AG08395 (cell line): ENCODE data around the gene NARF.
A peak's percentile ranks its signal among the peaks of the same experiment; 100 is the strongest.
"Not testable (repeated sequence)": the region's sequence is repeated elsewhere in the genome, so short reads cannot be mapped to it uniquely, and the experiment has no call there.

Experiments used
- DNase-seq: peaks from one replicate; pipeline ENCODE4 v3.0.0; 2012; ENCODE audit warnings: mixed read lengths, low spot score

The NARF gene

DNA sequence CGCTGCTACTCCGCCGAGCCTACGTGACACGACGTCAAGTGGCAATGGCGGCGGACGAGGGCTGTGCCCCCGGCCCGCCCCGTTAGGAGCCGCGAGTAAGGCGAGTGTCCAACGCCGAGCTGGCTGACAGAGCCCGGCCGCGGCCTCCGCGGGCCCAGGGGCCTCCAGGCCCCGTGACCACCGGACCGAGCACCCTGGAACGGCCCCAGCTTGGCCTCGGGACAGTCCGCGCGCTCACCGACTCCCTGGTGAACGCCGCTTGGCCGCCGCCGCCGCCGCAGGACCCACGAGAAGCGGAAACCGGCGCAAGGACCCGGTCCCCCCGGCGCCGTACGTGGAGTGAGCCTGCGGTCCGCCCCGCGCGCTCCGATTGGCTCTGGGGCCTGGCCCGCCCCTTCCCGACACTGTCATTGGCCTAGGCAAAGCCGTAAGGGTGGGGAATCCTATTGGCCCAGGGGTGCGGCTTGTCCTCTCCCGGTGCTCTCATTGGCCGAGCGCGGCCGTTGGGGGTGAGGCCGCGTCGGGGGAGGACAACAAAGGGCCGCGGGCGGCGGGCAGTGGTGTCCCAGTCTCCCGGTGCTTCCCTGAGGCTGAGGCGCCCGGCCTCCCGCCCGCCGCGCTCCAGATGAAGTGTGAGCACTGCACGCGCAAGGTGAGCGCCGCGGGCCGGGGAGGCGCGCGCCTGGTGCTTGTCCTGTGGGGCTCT lies at the start of gene NARF:
Gene NARF (plus strand): TSS at position 563 of the 706 bp plus-strand sequence. CDS start 63 bp downstream, at position 626.
- DNase-seq = peak; percentile 99

DNA sequence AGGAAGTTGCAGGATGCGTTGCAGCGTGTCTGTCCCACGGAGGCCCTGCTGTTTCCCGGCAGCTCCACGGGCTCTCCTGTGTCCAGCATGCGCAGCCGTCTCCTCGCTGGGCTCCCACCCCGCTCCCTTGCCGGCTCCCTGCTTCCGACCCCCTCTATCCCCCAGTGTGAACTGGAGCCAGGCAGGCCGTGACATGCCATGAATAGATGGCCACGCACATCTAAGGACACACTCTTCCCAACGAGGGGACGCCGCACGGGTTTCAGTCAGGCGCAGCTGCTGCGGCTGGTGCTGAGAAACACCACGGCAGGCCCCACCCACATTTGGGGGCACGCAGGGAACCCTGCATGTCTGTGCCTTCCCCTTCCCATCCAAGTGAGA lies 49.6 kb upstream of the NARF start:
- no peak for DNase-seq

DNA sequence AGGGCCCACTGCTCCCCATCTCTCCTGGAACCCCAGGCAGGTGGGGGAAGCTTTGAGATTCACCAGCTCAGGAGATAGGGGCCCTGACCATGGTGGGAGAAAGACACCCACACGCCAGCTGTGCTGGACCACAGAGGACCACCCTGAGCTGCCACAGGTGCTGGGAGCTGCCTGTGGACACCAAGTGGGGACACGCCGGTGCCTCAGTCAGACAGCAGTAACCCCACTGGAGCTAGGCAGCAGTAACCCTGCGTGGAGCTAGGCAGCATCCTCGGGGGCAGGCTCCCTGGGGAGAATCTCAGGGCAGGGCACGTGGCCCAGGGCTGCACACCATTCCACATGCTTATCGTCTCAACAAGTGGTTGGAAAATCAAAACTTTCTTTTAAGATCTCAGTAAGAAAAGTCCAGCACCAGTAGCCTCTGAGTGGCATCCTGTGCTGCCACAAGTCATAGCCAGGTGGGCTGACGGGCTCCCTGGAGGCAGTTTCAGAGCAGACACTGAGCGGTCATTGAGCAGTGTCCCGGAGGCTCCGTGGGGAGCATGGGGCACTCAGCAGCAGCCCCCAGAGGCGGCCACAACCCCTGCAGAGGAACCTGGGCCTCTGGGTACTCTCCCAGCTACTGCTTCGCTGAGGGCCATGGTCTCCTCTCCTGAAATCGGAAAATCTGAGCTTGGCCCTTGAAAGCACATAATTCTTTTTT lies 48.4 kb upstream of the NARF start:
- no peak for DNase-seq

DNA sequence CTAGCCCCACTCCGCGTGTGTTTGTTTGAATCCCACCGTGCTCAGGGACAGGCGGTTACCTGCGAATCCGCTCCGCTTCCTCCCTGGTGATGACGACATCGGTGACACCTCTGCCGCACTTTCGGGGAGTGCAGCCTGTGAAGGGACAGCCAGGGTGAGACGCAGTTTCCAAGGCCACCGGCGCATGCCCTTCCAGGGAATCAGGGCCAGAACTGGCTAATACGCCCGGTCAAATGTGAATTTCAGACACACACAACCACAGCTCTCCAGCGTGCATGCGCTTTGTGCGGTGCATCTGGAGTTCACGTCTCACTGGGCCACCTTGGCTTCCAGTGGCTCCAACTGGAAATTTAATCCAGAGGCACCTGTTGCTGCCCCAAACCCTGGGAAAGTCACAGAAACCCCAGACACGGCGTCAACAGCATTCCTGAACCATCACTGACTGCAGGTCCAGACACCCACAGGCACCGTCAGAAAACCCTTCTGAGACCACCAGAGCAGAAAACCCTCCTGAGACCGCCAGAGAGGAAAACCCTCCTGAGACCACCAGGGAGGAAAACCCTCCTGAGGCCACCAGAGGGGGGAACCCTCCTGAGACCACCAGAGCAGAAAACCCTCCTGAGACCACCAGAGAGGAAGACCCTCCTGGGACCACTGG lies 47.0 kb upstream of the NARF start:
- DNase-seq = no peak

DNA sequence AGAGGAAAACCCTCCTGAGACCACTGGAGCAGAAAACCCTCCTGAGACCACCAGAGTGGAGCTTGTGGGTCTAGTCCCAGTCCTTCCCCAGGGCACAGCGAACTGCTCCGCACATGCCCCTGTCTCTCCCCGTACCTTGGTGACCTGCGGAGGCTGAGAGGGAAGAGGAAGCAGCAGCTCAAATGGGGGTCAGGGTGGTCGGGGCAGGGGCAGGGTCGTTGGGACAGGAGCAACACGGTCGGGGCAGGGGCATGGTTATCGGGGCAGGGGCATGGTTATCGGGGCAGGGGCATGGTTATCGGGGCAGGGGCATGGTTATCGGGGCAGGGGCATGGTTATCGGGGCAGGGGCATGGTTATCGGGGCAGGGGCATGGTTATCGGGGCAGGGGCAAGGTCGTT lies 46.5 kb upstream of the NARF start:
- not testable (repeated sequence) for DNase-seq

DNA sequence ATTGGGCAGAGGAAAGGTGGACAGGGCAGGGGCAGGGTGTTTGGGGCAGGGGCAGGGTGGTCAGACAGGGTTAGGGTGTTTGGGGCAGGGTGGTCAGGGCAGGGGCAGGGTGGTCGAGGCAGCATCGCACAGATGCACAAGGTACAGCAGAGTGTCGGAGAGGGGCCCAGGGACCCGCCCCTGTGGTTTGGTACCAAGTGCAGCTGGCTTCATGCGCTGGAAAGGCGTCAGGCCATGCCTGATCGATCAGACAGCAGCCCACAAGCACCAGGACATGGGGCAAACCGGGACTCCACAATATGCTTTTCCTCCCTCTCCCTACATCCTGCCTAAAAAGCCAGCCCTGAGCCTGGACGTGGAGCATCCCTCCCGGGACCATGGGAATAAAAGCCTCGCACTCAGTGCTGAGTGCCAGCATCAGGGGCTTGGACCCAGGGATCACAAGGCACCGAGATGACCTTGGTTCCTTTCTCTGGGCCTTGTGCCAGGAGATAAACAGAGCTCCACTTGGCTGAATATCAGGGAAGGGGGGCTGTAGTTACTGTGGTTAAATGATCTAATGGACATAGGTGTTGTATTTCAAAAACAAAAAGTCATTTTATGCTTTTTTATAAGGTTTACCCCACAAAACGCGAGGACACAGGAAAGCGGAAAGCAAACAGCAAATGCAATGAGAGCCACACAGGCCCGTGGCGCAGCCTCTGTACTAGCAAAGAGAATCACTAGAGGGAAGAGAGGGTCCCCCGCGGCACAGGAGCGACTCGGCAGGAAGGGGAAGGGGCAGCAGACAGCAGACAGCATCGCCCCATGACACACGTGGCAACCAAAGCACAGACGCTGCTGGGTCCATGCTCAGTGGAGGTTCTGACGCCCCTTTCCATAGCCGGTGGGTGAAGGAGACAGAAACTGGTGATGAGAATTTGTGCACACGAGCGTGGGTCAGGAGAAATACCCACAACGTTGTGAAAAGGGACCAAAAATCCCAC lies 45.7 kb upstream of the NARF start:
- DNase-seq = no peak

DNA sequence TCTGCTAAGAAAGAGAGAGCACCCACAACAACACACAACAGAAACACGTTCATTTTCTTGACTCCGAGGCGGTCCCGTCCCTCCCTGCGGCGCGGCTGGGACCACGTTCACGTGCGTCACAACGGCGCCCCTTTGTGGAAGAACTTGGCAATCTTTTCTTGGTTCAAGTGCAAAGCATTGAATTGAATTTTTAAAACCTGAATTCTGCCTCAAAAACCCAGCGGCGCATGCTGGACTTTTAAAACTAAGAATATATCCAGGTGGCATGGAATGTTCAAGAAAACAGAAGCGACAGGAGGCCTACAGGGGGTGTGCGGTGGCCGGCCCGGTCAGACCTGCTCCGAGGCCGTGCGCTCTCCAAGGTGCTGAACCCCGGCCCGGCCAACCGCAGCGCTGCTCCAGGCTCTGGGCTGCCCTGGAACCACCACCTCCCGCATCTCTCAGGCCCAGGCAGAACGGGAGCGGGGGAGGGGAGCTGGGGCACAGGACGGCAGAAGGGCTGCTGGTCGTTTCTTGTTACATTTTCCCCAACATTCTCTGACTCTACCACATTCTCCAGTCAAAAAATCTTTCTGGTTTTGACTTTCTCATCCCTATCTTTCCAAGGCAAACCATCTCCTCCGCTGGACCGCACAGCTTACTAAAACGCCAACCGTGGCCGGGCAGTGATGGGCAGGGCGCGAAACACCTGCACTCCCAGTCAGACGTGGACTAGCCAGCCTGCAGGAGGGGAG lies 43.8 kb upstream of the NARF start:
- DNase-seq = peak; percentile 85

DNA sequence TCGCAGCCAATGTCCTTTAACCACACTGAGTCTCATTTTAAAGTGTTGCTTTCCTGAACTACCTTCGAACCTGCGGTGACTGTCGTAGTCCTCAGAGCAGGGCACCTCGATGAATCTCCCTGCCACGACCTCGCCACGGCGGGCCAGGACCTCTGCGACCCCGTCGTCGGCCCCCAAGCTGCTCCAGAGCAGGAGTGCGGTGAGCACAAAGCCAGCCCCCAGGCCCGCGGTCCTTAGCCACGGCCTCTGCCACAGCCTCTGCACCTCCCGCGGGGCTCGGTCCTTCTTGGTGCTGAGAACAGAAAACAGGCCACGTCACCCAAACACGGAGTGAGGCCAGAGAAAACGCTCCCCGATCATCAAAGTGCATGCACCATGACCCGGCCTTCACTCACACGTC lies 43.2 kb upstream of the NARF start:
- DNase-seq = no peak

DNA sequence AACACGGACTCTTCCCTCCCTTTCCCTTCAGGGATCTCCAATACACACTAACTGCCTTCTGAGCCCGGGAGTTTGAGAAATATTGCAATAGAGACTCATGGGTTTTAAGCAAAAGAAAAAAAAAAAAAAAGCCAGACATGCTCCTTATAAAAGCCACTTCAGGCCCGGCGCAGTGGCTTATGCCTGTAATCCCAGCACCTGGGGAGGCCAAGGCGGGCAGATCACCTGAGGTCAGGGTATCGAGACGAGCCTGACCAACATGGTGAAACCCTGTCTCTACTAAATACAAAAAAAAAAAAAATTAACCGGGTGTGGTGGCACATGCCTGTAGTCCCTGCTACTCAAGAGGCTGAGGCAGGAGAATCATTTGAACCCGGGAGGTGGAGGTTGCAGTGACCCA lies 42.8 kb upstream of the NARF start:
- no peak for DNase-seq

DNA sequence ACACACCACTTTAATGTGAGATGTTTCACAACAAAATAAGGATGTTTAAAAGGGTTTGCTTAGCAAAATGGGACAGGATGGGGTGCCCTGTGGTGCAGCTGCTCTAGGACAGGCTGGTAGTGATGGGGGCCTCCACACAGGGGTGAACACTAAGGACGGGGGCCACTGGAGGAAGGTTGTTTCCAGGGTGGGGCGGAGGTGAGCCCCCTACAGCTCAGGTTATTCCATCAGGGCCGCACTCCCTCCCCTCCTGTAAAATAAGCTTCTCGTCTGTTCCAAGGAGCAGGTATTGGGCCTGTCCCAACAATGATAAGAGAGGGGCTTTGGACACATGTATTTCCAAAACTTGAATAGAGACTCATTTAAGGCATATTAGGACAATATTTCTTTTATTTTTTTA lies 42.3 kb upstream of the NARF start:
- no peak for DNase-seq

DNA sequence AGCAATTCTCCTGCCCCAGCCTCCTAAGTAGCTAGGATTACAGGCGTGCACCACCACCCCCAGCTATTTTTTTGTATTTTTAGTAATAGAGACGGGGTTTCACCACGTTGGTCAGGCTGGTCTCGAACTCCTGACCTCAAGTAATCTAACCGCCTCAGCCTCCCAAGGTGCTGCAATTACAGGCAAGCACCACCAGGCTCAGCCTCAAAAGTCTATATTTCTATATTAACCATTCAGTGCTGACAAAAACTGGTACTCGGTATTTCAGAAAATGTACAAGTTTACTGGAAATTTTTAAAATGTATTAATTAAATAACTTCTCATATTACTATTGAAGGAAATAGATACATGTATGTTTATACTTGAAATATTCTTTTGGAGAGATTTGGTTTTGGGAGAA lies 41.8 kb upstream of the NARF start:
- no peak for DNase-seq

DNA sequence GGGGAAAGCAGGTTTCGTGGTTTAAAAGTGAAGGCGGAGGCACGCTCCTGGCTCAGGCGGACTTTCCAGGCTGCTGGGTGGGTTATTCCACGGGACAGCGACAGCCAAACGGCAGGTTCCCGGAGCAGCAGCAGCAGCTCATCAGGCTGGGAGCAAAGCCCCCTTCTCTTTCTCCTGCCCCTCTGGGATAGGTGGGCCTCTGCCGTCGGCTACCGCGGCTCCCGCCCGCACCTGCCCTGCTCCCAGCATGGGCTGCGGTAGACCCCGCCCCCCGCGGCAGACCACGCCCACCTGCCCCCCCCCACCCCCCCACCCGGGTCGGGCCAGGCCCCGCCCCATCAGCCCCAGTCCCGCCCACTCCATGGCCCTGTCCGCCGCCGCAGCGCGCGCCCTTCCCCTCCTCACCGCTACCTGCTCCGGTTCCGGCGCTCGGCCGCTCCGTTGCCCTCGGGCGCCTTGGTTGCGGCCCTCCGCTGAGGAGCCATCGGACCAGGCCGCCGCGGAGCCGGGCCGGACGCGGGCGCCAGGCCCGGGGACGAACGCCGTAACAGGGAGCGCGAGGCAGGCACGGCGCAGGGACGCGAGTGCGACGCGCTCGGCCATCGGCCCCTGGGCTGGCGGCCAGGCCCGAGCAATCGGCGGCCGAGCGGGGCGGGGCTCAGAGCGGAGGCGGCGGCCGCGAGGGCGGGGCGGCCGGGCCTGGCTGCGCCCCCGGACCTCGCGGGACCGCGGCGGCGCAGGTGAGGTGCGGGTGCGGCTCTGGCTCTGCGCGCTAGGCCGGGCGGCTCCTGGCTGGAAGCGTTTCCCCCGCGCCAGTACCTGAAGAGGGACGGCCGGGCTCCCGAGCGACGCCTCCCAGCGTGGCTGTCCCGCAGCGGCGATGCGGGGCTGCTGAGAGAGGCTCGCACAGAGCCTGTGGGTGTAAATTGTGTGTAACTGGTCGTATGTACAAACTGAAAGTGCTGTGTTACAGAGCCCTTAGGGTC lies 40.2 kb upstream of the NARF start, which contains the start of the genes HEXD and OGFOD3:
Gene HEXD (plus strand): TSS at position 347 of the 986 bp plus-strand sequence. CDS start 1,453 bp downstream, outside the sequence.
Gene OGFOD3 (minus strand): TSS at position 586 of the 986 bp plus-strand sequence. CDS start 101 bp downstream, at position 485.
- peak; percentile 99 for DNase-seq

DNA sequence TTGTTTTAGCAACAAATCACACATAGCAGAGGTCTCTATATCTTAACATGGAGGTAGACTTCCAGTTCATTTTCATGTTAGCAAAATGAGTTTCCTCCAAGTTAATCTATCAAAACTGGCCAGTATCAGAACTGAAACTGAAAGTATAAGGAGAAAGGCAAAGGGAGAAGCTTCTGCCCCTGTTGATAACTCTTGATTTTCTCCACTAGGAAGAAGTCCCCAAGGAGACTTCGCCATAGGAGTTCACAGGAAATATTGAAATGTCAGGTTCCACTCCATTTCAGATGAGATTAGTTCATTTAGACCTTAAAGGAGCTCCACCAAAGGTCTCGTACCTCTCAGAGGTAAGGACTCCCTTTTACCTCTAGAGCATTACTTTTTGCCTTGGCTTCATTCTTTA lies 39.0 kb upstream of the NARF start:
- DNase-seq = no peak

DNA sequence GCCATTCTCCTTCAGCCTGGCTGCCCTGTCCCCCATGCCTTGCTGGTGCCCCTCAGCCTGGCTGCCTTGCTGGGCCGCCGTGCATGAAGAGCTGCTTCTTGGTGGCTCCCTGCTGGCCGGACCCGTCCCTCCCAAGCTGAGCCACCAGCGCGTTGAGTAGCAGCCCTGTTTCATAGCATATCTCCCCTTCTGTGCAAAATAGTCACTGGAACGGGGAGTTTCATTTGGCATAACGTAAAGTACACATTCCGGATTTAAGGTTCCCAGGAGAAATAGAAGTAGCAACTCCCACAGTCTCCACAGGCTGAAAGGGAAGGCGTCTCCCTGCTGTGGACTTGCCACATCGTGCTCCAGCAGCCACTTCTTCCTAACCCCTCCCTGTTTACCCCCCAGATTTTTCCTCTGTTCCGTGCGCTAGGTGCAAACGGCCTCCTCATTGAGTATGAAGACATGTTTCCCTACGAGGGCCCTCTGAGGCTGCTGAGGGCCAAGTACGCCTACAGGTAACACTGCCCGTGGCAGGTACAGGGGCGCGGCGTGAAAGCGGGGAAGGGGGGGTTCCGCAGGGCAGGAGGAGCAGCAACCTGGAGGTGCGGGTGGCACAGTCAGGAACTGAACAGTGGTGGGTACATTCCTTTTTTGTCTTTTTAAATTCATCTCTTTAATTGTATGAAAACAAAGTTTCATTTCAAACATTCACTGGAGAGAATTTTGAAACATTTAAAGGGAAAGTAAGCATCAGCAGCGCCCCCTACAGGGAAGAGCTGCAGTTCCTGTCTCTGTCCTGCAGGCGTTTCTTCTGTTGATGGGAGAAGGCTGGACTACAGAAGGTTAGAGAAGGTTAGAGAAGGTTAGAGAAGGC lies 34.3 kb upstream of the NARF start:
- peak; percentile 61 for DNase-seq

DNA sequence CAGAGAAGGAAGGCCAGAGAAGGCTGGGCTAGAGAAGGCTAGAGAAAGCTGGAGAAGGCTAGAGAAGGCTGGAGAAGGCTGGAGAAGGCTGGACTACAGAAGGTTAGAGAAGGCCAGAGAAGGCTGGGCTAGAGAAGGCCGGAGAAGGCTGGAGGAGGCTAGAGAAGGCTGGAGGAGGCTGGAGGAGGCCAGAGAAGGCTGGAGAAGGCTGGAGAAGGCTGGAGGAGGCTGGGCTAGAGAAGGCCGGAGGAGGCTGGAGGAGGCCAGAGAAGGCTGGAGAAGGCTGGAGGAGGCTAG lies 33.7 kb upstream of the NARF start:
- no peak for DNase-seq

DNA sequence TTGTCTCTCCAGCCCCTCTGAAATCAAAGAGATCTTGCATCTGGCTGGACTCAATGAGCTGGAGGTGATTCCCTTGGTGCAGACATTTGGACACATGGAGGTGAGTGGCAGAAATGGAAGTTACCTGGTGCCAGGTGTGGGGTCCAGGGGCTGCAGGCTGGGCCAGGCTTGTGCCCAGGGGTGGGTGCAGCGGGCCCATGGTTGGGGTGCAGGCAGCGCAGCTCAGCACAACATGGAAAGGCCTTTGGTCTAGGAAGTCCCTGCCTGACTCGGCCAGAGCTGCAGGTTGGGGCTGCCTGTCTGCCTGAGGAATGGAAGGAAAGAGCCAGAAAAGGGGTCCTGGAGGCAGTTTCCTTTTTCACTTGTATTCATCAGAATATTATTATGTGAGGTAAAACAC lies 30.0 kb upstream of the NARF start:
- DNase-seq = no peak

DNA sequence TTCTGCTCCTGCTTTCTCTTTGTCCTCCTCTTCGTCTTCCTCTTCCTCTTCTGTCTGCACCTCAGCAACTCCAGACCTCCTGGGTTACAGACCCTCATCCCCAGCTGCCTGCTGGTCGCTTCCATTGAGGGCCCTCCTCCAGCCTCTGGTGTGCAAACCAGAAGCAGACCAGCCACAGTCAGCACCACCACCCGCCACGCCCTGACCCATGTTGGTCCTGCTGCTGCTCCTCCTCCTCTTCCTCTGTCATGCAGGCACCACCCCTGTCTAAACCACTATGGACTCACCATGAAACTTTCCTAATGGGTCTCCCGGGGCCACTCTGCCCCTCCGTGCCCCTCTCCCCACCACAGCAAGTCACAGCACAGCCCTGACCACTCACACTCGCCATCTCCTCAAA lies 28.7 kb upstream of the NARF start:
- no peak for DNase-seq

DNA sequence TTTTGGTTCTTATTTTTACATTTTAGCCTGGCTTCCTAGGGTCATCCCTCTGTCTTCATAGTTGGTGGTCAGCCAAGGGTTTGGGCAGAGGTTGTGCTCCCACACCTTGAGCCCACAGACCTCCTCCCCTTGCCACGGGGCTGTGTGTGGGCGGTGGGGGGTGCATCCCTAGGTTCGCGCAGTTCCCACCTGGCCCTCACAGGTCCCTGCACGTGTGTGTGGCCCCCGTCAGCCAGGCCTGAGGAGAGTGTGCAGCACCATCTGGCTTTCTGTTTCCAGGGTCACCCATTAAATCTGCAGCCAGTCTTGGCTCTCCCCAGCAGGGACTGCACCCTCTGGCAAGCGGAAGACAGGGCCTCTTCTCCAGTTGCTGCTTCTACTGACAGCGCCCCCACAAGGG lies 26.5 kb upstream of the NARF start:
- DNase-seq = no peak

DNA sequence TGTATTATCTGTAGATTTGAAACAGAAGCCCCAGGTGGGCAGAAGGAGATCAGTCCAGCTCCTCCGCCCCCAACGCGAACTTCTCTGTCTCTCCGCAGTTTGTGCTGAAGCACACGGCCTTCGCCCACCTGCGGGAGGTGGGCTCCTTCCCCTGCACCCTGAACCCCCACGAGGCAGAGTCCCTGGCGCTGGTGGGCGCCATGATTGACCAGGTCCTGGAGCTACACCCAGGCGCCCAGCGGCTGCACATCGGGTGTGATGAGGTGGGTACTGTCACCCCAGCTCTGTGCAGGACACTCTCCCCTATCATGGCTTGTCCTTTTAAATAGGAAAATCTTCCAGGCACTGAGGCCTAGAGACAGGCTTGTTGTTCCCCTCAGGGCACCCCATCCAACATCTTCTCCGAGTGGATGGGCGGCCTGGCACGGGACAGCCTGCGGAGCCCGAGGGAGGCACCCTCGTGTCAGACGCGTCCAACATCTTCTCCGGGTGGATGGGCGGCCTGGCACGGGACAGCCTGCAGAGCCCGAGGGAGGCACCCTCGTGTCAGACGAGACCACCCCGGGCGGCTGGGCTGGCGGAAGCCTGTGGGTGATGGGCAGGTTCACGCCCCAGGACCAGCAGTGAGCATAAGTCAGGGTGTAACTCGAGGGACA lies 24.9 kb upstream of the NARF start:
- no peak for DNase-seq
